GM12864 (cell line): Measurements from ENCODE around the gene HDAC5.
A peak's percentile ranks its signal among the peaks of the same experiment; 100 is the strongest.
"Not testable (repeated sequence)": the region's sequence is repeated elsewhere in the genome, so short reads cannot be mapped to it uniquely, and the experiment has no call there.

Experiments used
- DNase-seq: peaks from one replicate; pipeline ENCODE4 v3.0.0-alpha.2; 2011; ENCODE audit warnings: low read depth
- H3K4me3 ChIP-seq: 2 replicates; pipeline ENCODE4 v1.5.1; 2011; ENCODE audit warnings: mild to moderate bottlenecking, low read depth, low read length, control low read depth
- CTCF ChIP-seq: IDR thresholded peaks from 2 replicates; pipeline ENCODE4 v1.5.1; 2011; ENCODE audit warnings: low read depth, mild to moderate bottlenecking, moderate library complexity, low read length, control low read depth, inconsistent platforms; ENCODE audit errors: missing control alignments

Gene HDAC5

GRCh38 chr17:44130693-44131349, 7.4 kb upstream of the HDAC5 start:
- no peak for TF ChIP-seq CTCF
- no peak for DNase-seq
- no peak overlapping the region for H3K4me3 ChIP-seq

DNA sequence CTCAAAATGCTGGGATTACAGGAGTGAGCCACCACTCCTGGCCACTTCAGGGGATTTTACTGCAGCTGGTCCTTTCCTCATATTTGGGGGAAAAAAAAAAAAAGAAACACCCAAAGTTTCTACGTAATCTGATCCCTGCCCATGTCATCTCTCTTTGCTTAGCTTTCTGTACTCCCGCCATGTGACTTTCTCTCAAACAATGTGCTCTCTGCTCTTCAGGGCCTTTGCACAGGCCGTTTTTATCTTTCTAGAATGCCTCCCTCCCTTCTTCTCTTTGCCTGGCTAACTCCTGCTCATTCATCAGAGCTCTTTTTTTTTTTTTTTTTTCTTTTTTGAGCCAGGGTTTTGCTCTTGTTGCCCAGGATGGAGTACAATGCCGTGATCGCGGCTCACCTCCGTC, 4.9 kb upstream of the HDAC5 start:
- DNase-seq, result no peak
- no peak overlapping the region for H3K4me3 ChIP-seq
- TF ChIP-seq CTCF, result no peak

- H3K4me3 ChIP-seq, result peak overlapping the region; percentile 74
- TF ChIP-seq CTCF, result no peak
- no peak for DNase-seq
Measured at GRCh38 chr17:44124118-44124438, 637 bp upstream of the HDAC5 start.

- no peak for TF ChIP-seq CTCF
- DNase-seq, result no peak
- H3K4me3 ChIP-seq, result peak overlapping the region; percentile 79
Measured at GRCh38 chr17:44122816-44123355, 555 bp downstream of the HDAC5 start.

GRCh38 chr17:44121997-44122815, 1.2 kb downstream of the HDAC5 start:
- no peak for TF ChIP-seq CTCF
- peak overlapping the region; percentile 79 for H3K4me3 ChIP-seq
- DNase-seq, result no peak

GRCh38 chr17:44120851-44121605, 2.4 kb downstream of the HDAC5 start:
- TF ChIP-seq CTCF, result no peak
- no peak for DNase-seq
- H3K4me3 ChIP-seq, result no peak overlapping the region

DNA sequence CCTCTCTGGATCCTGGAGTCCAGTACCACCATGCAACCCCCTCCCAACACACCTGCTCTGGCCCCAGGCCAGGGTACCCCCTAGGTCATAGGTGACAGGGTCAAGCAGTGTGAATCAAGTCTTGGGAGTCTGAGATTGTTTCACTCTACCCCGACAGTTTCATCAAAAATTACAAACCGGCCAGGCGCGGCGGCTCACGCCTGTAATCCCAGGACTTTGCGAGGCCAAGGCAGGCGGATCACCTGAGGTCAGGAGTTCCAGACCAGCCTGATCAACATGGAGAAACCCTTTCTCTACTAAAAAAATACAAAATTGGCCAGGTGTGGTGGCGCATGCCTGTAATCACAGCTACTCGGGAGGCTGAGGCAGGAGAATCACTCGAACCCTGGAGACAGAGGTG, 3.2 kb downstream of the HDAC5 start:
- H3K4me3 ChIP-seq, DNase-seq: not testable (repeated sequence)
